K562 (cell line): Measurements from ENCODE around the gene HMX2. TPM values are rescaled to one million over a fixed set of nuclear protein-coding genes. Genes with fewer than 3 reads are reported as not detected.

Source experiments
- BRCA1 ChIP-seq, 2 experiments: fragments of 450-650 bp in 1 of 2; sonication (generic) in 1 of 2; formaldehyde crosslinking in 1 of 2; IDR thresholded peaks; 2 replicates each; pipeline versions ENCODE4 v1.5.0 to v1.6.1; 2017 to 2020; ENCODE audit warnings: mild to moderate bottlenecking in 1 of 2, missing genetic modification reagents in 1 of 2
- C11orf30 ChIP-seq: fragments of 450-650 bp; IDR thresholded peaks from 2 replicates; pipeline ENCODE4 v1.6.1; 2016; ENCODE audit warnings: low read depth, mild to moderate bottlenecking
- CEBPB ChIP-seq: fragments of 450-650 bp; IDR thresholded peaks from 2 replicates; pipeline ENCODE4 v1.6.1; 2016; ENCODE audit warnings: missing genetic modification characterization, missing compliant biosample characterization
- GABPB2 ChIP-seq: fragments of 250-450 bp; sonication (Bioruptor Pico); conservative IDR thresholded peaks from 2 replicates; pipeline ENCODE4 v1.5.1; 2021; ENCODE audit warnings: mild to moderate bottlenecking
- MAFK ChIP-seq: IDR thresholded peaks from 2 replicates; pipeline ENCODE4 v1.6.1; 2011; ENCODE audit warnings: low read length, improper control_type of control experiment
- MBD2 ChIP-seq: sonication (generic); IDR thresholded peaks from 2 replicates; pipeline ENCODE4 v1.6.1; 2016; ENCODE audit warnings: low read depth, borderline replicate concordance
- MECOM ChIP-seq: fragments of 250-450 bp; sonication (Bioruptor Pico); IDR thresholded peaks from 2 replicates; pipeline ENCODE4 v1.8.0; 2022; ENCODE audit warnings: inconsistent platforms
- POLR2AphosphoS2 ChIP-seq: IDR thresholded peaks from 2 replicates; pipeline ENCODE4 v1.6.1; 2012; ENCODE audit warnings: low read length, improper control_type of control experiment
- POLR3A ChIP-seq: IDR thresholded peaks from 2 replicates; pipeline ENCODE4 v1.6.1; 2011; ENCODE audit warnings: borderline replicate concordance, mild to moderate bottlenecking, moderate library complexity; ENCODE audit not compliant: insufficient read length, insufficient read depth; ENCODE audit errors: extremely low read depth
- SMARCB1 ChIP-seq: IDR thresholded peaks from 2 replicates; pipeline ENCODE4 v1.6.1; 2011; ENCODE audit warnings: improper control_type of control experiment, low read depth; ENCODE audit not compliant: insufficient read length
- SPI1 ChIP-seq: IDR thresholded peaks from 2 replicates; pipeline ENCODE4 v1.6.1; 2011; ENCODE audit warnings: low read depth, low read length, control low read depth, borderline replicate concordance
- ZNF316 ChIP-seq: fragments of 450-650 bp; IDR thresholded peaks from 2 replicates; pipeline ENCODE4 v1.6.1; 2016
- polyA plus RNA-seq, 8 experiments: library from polyadenylated mRNA; depleted of rRNA in 4 of 8; stranded (reverse) in 5 of 8; unstranded in 3 of 8; fragments of >200 nt; fragmentation: Nextera tagmentation in 2 of 8; fragmentation: Illumina TruSeq in 1 of 8; extraction: Ambion mirVana in 2 of 8; extraction: Trizol in 1 of 8; gene quantifications; 2 replicates each; pipeline versions ENCODE4 v1.2.1 to v1.2.3, GENCODE V29; 2011 to 2014; ENCODE audit warnings: inconsistent platforms in 1 of 8, missing spikeins in 1 of 8
- total RNA-seq, 7 experiments: library from RNA; depleted of rRNA in 6 of 7; stranded (reverse); fragments of >200 nt in 6 of 7; fragmentation: Illumina TruSeq in 2 of 7; extraction: Trizol in 2 of 7; gene quantifications; 2 replicates each; pipeline versions ENCODE4 v1.2.1 to v1.2.3, GENCODE V29; 2011 to 2021; ENCODE audit warnings: low replicate concordance in 1 of 7
- TF ChIP-seq, protein P1 (sequence below): fragments of 450-650 bp; IDR thresholded peaks from 2 replicates; pipeline ENCODE4 v1.6.1; 2016; ENCODE audit warnings: mild to moderate bottlenecking, moderate library complexity
- TF ChIP-seq, protein P2 (sequence below), 2 experiments: fragments of 450-650 bp in 1 of 2; sonication (generic) in 1 of 2; formaldehyde crosslinking in 1 of 2; IDR thresholded peaks in 1 of 2; conservative IDR thresholded peaks in 1 of 2; 2 replicates each; pipeline versions ENCODE4 v1.6.1 to v1.8.1; 2016 to 2023; ENCODE audit warnings: mild to moderate bottlenecking in 2 of 2, moderate library complexity in 2 of 2, inconsistent platforms in 1 of 2, missing genetic modification reagents in 1 of 2
- TF ChIP-seq, protein P3 (sequence below): sonication (generic); IDR thresholded peaks from 2 replicates; pipeline ENCODE4 v1.6.1; 2016

The HMX2 gene
- total and polyA plus RNA-seq, 9 of the 15 experiments (the other 6 are each of a cell fraction or from before 2014, with no cell fraction given), result 0.07 to 0.58 (median 0.09) TPM; not detected in 2

DNA sequence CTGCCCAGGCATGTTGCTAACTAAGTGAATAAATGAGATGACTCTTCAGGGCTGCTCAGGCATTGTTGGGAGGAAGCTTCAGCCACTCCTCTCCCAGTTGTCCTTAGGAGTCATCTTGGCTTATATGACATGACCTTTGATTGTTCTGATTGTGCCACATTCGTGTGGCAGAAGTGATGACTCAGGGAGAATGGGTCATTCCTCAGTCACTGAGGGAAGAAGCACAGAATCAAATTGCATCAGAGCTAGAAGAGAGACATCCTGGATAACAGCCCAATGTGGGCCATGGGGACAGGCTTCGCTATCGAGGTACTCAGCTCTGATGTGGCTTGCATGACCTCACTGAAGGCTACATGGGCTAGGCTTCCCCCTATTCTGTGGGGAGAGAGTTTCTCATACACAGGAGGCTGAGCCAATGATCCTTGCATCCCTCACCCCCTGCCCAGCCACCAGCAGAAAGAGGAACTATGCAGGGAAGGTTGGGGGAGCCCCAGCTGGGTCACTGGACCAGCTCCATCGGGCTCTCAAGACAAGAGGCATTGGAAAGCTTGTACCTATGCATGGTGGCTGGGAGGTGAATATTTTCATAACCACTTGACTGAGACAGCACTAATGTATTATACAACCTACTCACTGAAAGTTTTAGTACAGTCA lies 18.2 kb upstream of the HMX2 start (continued):
- TF ChIP-seq SPI1 (no peak), BRCA1 (IDR thresholded peaks at IDR 0.05) (no peak), BRCA1 (CRISPR knock-in tag; IDR thresholded peaks at IDR 0.05) (no peak), SMARCB1 (no peak), MAFK (peak; percentile 18; the same call in 1 of the 2 replicates), MECOM (CRISPR knock-in tag) (no peak), POLR3A (no peak), MBD2 (no peak), C11orf30 (peak; percentile 56; the same call in 1 of the 2 replicates), POLR2AphosphoS2 (no peak), CEBPB (no peak), ZNF316 (peak; percentile 51), GABPB2 (CRISPR knock-in tag) (no peak)
- TF ChIP-seq, protein P1, sequence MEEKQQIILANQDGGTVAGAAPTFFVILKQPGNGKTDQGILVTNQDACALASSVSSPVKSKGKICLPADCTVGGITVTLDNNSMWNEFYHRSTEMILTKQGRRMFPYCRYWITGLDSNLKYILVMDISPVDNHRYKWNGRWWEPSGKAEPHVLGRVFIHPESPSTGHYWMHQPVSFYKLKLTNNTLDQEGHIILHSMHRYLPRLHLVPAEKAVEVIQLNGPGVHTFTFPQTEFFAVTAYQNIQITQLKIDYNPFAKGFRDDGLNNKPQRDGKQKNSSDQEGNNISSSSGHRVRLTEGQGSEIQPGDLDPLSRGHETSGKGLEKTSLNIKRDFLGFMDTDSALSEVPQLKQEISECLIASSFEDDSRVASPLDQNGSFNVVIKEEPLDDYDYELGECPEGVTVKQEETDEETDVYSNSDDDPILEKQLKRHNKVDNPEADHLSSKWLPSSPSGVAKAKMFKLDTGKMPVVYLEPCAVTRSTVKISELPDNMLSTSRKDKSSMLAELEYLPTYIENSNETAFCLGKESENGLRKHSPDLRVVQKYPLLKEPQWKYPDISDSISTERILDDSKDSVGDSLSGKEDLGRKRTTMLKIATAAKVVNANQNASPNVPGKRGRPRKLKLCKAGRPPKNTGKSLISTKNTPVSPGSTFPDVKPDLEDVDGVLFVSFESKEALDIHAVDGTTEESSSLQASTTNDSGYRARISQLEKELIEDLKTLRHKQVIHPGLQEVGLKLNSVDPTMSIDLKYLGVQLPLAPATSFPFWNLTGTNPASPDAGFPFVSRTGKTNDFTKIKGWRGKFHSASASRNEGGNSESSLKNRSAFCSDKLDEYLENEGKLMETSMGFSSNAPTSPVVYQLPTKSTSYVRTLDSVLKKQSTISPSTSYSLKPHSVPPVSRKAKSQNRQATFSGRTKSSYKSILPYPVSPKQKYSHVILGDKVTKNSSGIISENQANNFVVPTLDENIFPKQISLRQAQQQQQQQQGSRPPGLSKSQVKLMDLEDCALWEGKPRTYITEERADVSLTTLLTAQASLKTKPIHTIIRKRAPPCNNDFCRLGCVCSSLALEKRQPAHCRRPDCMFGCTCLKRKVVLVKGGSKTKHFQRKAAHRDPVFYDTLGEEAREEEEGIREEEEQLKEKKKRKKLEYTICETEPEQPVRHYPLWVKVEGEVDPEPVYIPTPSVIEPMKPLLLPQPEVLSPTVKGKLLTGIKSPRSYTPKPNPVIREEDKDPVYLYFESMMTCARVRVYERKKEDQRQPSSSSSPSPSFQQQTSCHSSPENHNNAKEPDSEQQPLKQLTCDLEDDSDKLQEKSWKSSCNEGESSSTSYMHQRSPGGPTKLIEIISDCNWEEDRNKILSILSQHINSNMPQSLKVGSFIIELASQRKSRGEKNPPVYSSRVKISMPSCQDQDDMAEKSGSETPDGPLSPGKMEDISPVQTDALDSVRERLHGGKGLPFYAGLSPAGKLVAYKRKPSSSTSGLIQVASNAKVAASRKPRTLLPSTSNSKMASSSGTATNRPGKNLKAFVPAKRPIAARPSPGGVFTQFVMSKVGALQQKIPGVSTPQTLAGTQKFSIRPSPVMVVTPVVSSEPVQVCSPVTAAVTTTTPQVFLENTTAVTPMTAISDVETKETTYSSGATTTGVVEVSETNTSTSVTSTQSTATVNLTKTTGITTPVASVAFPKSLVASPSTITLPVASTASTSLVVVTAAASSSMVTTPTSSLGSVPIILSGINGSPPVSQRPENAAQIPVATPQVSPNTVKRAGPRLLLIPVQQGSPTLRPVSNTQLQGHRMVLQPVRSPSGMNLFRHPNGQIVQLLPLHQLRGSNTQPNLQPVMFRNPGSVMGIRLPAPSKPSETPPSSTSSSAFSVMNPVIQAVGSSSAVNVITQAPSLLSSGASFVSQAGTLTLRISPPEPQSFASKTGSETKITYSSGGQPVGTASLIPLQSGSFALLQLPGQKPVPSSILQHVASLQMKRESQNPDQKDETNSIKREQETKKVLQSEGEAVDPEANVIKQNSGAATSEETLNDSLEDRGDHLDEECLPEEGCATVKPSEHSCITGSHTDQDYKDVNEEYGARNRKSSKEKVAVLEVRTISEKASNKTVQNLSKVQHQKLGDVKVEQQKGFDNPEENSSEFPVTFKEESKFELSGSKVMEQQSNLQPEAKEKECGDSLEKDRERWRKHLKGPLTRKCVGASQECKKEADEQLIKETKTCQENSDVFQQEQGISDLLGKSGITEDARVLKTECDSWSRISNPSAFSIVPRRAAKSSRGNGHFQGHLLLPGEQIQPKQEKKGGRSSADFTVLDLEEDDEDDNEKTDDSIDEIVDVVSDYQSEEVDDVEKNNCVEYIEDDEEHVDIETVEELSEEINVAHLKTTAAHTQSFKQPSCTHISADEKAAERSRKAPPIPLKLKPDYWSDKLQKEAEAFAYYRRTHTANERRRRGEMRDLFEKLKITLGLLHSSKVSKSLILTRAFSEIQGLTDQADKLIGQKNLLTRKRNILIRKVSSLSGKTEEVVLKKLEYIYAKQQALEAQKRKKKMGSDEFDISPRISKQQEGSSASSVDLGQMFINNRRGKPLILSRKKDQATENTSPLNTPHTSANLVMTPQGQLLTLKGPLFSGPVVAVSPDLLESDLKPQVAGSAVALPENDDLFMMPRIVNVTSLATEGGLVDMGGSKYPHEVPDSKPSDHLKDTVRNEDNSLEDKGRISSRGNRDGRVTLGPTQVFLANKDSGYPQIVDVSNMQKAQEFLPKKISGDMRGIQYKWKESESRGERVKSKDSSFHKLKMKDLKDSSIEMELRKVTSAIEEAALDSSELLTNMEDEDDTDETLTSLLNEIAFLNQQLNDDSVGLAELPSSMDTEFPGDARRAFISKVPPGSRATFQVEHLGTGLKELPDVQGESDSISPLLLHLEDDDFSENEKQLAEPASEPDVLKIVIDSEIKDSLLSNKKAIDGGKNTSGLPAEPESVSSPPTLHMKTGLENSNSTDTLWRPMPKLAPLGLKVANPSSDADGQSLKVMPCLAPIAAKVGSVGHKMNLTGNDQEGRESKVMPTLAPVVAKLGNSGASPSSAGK, result no peak
- TF ChIP-seq, protein P2, sequence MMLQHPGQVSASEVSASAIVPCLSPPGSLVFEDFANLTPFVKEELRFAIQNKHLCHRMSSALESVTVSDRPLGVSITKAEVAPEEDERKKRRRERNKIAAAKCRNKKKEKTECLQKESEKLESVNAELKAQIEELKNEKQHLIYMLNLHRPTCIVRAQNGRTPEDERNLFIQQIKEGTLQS (IDR thresholded peaks at IDR 0.05), result 0 out of 2 replicates have a peak, but pooled peaks have one; percentile 26
- TF ChIP-seq, protein P2 (CRISPR knock-in tag; conservative IDR thresholded peaks at IDR 0.05), result no peak
- TF ChIP-seq, protein P3, sequence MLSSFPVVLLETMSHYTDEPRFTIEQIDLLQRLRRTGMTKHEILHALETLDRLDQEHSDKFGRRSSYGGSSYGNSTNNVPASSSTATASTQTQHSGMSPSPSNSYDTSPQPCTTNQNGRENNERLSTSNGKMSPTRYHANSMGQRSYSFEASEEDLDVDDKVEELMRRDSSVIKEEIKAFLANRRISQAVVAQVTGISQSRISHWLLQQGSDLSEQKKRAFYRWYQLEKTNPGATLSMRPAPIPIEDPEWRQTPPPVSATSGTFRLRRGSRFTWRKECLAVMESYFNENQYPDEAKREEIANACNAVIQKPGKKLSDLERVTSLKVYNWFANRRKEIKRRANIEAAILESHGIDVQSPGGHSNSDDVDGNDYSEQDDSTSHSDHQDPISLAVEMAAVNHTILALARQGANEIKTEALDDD, result no peak
